ENCODE data around the gene IL19.

DNA sequence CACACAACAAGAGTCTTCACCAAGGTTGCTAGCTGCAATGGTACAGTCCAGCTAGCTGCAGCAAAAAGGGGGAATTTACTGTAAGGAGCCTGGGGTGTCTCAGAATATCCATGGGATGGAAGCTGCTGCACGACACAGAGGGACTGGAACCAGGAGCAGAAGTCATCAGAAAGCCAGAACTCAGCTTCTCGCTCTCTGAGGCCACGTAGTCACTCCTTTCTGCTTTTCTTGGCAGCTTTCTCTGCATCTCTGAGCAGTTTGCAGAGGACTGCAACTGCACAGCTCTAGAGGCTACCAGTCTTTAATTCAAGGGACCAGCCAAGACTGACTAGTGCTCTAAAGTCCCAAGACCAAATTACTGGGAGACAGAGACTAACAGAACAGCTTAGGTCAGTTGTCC is 28.7 kb downstream of the IL19 start:
- TF ChIP-seq CTCF (IDR thresholded peaks at IDR 0.05; ENCODE audit: borderline replicate concordance, extremely low read depth, low read length, poor library complexity, severe bottlenecking) (no peak), EZH2 (IDR thresholded peaks at IDR 0.05; ENCODE audit: borderline replicate concordance, low read depth, low read length, severe bottlenecking) (no peak)
